Thyroid gland (tissue), 4 donors: ENCODE measurements around the gene SAMHD1.

ENCODE experiments used
- CTCF ChIP-seq, 6 experiments: fragments of 200-600 bp in 3 of 6; fragments of 450-650 bp in 3 of 6; sonication (generic) in 3 of 6; IDR thresholded peaks; one replicate each; pipeline ENCODE4 v1.5.1; 2016 to 2019; ENCODE audit warnings: antibody characterized with exemption in 6 of 6, mild to moderate bottlenecking in 2 of 6, inconsistent platforms in 1 of 6, moderate library complexity in 1 of 6
- POLR2A ChIP-seq, 2 donors: fragments of 450-650 bp; IDR thresholded peaks; one replicate each; pipeline ENCODE4 v1.6.1; 2017; ENCODE audit warnings: antibody characterized with exemption in 2 of 2, mild to moderate bottlenecking in 2 of 2, moderate library complexity in 1 of 2

GRCh38 chr20:36851490-36851889 is 100.0 kb downstream of the SAMHD1 start:
- TF ChIP-seq CTCF (IDR thresholded peaks at IDR 0.05) (no peak), POLR2A (IDR thresholded peaks at IDR 0.05) (no peak)
